ENCODE results near the gene MAGEA9. TPM values are rescaled to one million over a fixed set of nuclear protein-coding genes. Genes with fewer than 3 reads are reported as not detected.
A peak's percentile ranks its signal among the peaks of the same experiment; 100 is the strongest.
"Not testable (repeated sequence)": the region's sequence is repeated elsewhere in the genome, so short reads cannot be mapped to it uniquely, and the experiment has no call there.

Gene MAGEA9
- total and polyA plus RNA-seq, 4 donors = not detected

- DNase-seq (ENCODE audit: low read depth in 4 of 6, low spot score in 6 of 6) = no peak
- no peaks in the 10 kb centered on the region for H3K27me3 ChIP-seq (ENCODE audit: control insufficient read depth, insufficient read depth, low read length)
- no peaks in the 10 kb centered on the region for H3K36me3 ChIP-seq (ENCODE audit: control insufficient read depth, insufficient read depth, low read length)
- WGBS (ENCODE audit: insufficient coverage) = 74% methylated on average over 3 of the region's 11 CpGs
- H3K4me1 ChIP-seq (ENCODE audit: control insufficient read depth, insufficient read depth, low read length) = no peaks in the 10 kb centered on the region
- H3K9me3 ChIP-seq (ENCODE audit: control insufficient read depth, insufficient read depth, low read length) = no peaks in the 10 kb centered on the region
- no peak overlapping the region for H3K27ac ChIP-seq (ENCODE audit: low read depth, low read length)
- no peak overlapping the region for H3K4me3 ChIP-seq (ENCODE audit: low read depth, low read length)
Observed at GRCh38 chrX:149762696-149763614, 18.8 kb upstream of the MAGEA9 start.

- not testable (repeated sequence) for H3K9me3 ChIP-seq (ENCODE audit: control insufficient read depth, insufficient read depth, low read length); DNase-seq (ENCODE audit: low read depth in 4 of 6, low spot score in 6 of 6); H3K27ac ChIP-seq (ENCODE audit: low read depth, low read length); H3K27me3 ChIP-seq (ENCODE audit: control insufficient read depth, insufficient read depth, low read length); H3K4me1 ChIP-seq (ENCODE audit: control insufficient read depth, insufficient read depth, low read length); H3K4me3 ChIP-seq (ENCODE audit: low read depth, low read length); H3K36me3 ChIP-seq (ENCODE audit: control insufficient read depth, insufficient read depth, low read length)
- WGBS (ENCODE audit: insufficient coverage) = no CpG with 5 or more reads among the region's 12 CpGs
Observed at GRCh38 chrX:149770344-149770743, 11.4 kb upstream of the MAGEA9 start.

- H3K9me3 ChIP-seq (ENCODE audit: control insufficient read depth, insufficient read depth, low read length); H3K4me1 ChIP-seq (ENCODE audit: control insufficient read depth, insufficient read depth, low read length); DNase-seq (ENCODE audit: low read depth in 4 of 6, low spot score in 6 of 6); H3K27ac ChIP-seq (ENCODE audit: low read depth, low read length); H3K4me3 ChIP-seq (ENCODE audit: low read depth, low read length); H3K36me3 ChIP-seq (ENCODE audit: control insufficient read depth, insufficient read depth, low read length); H3K27me3 ChIP-seq (ENCODE audit: control insufficient read depth, insufficient read depth, low read length): not testable (repeated sequence)
- no CpG with 5 or more reads among the region's 9 CpGs for WGBS (ENCODE audit: insufficient coverage)
Observed at GRCh38 chrX:149773026-149773425, 8.7 kb upstream of the MAGEA9 start.

GRCh38 chrX:149773768-149774167 is 8.0 kb upstream of the MAGEA9 start, which contains the start of gene HSFX1:
Gene HSFX1, plus strand, starts transcription at chrX:149774068. Its CDS starts 614 bp downstream, at chrX:149774682.
- H3K36me3 ChIP-seq (ENCODE audit: control insufficient read depth, insufficient read depth, low read length); H3K4me3 ChIP-seq (ENCODE audit: low read depth, low read length); H3K27ac ChIP-seq (ENCODE audit: low read depth, low read length); H3K27me3 ChIP-seq (ENCODE audit: control insufficient read depth, insufficient read depth, low read length); H3K4me1 ChIP-seq (ENCODE audit: control insufficient read depth, insufficient read depth, low read length); DNase-seq (ENCODE audit: low read depth in 4 of 6, low spot score in 6 of 6); H3K9me3 ChIP-seq (ENCODE audit: control insufficient read depth, insufficient read depth, low read length): not testable (repeated sequence)
- WGBS (ENCODE audit: insufficient coverage) = no CpG with 5 or more reads among the region's 17 CpGs

GRCh38 chrX:149777999-149778398 is 3.7 kb upstream of the MAGEA9 start:
- DNase-seq (ENCODE audit: low read depth in 4 of 6, low spot score in 6 of 6); H3K27ac ChIP-seq (ENCODE audit: low read depth, low read length); H3K4me3 ChIP-seq (ENCODE audit: low read depth, low read length); H3K4me1 ChIP-seq (ENCODE audit: control insufficient read depth, insufficient read depth, low read length); H3K27me3 ChIP-seq (ENCODE audit: control insufficient read depth, insufficient read depth, low read length); H3K9me3 ChIP-seq (ENCODE audit: control insufficient read depth, insufficient read depth, low read length); H3K36me3 ChIP-seq (ENCODE audit: control insufficient read depth, insufficient read depth, low read length): not testable (repeated sequence)
- WGBS (ENCODE audit: insufficient coverage) = no CpG with 5 or more reads among the region's 7 CpGs

- not testable (repeated sequence) for H3K36me3 ChIP-seq (ENCODE audit: control insufficient read depth, insufficient read depth, low read length); H3K27me3 ChIP-seq (ENCODE audit: control insufficient read depth, insufficient read depth, low read length); H3K4me1 ChIP-seq (ENCODE audit: control insufficient read depth, insufficient read depth, low read length); H3K9me3 ChIP-seq (ENCODE audit: control insufficient read depth, insufficient read depth, low read length); H3K27ac ChIP-seq (ENCODE audit: low read depth, low read length); H3K4me3 ChIP-seq (ENCODE audit: low read depth, low read length); DNase-seq (ENCODE audit: low read depth in 4 of 6, low spot score in 6 of 6)
- no CpG with 5 or more reads among the region's 1 CpG for WGBS (ENCODE audit: insufficient coverage)
Observed at GRCh38 chrX:149795531-149795930, 13.8 kb downstream of the MAGEA9 start.

- WGBS (ENCODE audit: insufficient coverage) = 58% methylated on average over 3 of the region's 6 CpGs
- Histone ChIP-seq H3K4me1 (ENCODE audit: control insufficient read depth, insufficient read depth, low read length) (no peaks in the 10 kb centered on the region), H3K9me3 (ENCODE audit: control insufficient read depth, insufficient read depth, low read length) (peaks cover 3% of the 10 kb centered on the region), H3K4me3 (ENCODE audit: low read depth, low read length) (no peak overlapping the region), H3K27me3 (ENCODE audit: control insufficient read depth, insufficient read depth, low read length) (no peaks in the 10 kb centered on the region), H3K27ac (ENCODE audit: low read depth, low read length) (no peak overlapping the region), H3K36me3 (ENCODE audit: control insufficient read depth, insufficient read depth, low read length) (no peaks in the 10 kb centered on the region)
- no peak for DNase-seq (ENCODE audit: low read depth in 4 of 6, low spot score in 6 of 6)
Observed at GRCh38 chrX:149799095-149799714, 17.5 kb downstream of the MAGEA9 start.

GRCh38 chrX:149799938-149800337 is 18.2 kb downstream of the MAGEA9 start:
- no peak overlapping the region for H3K27ac ChIP-seq (ENCODE audit: low read depth, low read length)
- H3K27me3 ChIP-seq (ENCODE audit: control insufficient read depth, insufficient read depth, low read length) = no peaks in the 10 kb centered on the region
- H3K4me3 ChIP-seq (ENCODE audit: low read depth, low read length) = no peak overlapping the region
- no peaks in the 10 kb centered on the region for H3K36me3 ChIP-seq (ENCODE audit: control insufficient read depth, insufficient read depth, low read length)
- peaks cover 3% of the 10 kb centered on the region for H3K9me3 ChIP-seq (ENCODE audit: control insufficient read depth, insufficient read depth, low read length)
- 100% methylated on average over 1 of the region's 3 CpGs for WGBS (ENCODE audit: insufficient coverage)
- peak in 1 of 6 donors; percentile 1 for DNase-seq (ENCODE audit: low read depth in 4 of 6, low spot score in 6 of 6)
- H3K4me1 ChIP-seq (ENCODE audit: control insufficient read depth, insufficient read depth, low read length) = no peaks in the 10 kb centered on the region

- 69% methylated on average over 10 of the region's 10 CpGs for WGBS (ENCODE audit: insufficient coverage)
- Histone ChIP-seq H3K36me3 (ENCODE audit: control insufficient read depth, insufficient read depth, low read length) (no peaks in the 10 kb centered on the region), H3K4me3 (ENCODE audit: low read depth, low read length) (no peak overlapping the region), H3K27ac (ENCODE audit: low read depth, low read length) (no peak overlapping the region), H3K9me3 (ENCODE audit: control insufficient read depth, insufficient read depth, low read length) (no peaks in the 10 kb centered on the region), H3K4me1 (ENCODE audit: control insufficient read depth, insufficient read depth, low read length) (no peaks in the 10 kb centered on the region), H3K27me3 (ENCODE audit: control insufficient read depth, insufficient read depth, low read length) (no peaks in the 10 kb centered on the region)
- no peak for DNase-seq (ENCODE audit: low read depth in 4 of 6, low spot score in 6 of 6)
Observed at GRCh38 chrX:149803458-149804062, 21.8 kb downstream of the MAGEA9 start.

Measured in spinal cord (tissue), 10 donors.